Body of pancreas (tissue), 4 donors: ENCODE measurements around the gene RELCH.

Experiments
- POLR2A ChIP-seq, 3 donors: fragments of 450-650 bp; IDR thresholded peaks; one replicate each; pipeline ENCODE4 v1.6.1; 2016; ENCODE audit warnings: antibody characterized with exemption in 3 of 3, mild to moderate bottlenecking in 2 of 3
- TF ChIP-seq, protein P1 (sequence below), 7 experiments: fragments of 450-650 bp in 4 of 7; fragments of 200-600 bp in 3 of 7; sonication (generic) in 3 of 7; IDR thresholded peaks; one replicate each; pipeline ENCODE4 v1.5.1; 2016 to 2019; ENCODE audit warnings: antibody characterized with exemption in 7 of 7

GRCh38 chr18:62264984-62265383, 77.9 kb downstream of the RELCH start:
- TF ChIP-seq, protein P1, sequence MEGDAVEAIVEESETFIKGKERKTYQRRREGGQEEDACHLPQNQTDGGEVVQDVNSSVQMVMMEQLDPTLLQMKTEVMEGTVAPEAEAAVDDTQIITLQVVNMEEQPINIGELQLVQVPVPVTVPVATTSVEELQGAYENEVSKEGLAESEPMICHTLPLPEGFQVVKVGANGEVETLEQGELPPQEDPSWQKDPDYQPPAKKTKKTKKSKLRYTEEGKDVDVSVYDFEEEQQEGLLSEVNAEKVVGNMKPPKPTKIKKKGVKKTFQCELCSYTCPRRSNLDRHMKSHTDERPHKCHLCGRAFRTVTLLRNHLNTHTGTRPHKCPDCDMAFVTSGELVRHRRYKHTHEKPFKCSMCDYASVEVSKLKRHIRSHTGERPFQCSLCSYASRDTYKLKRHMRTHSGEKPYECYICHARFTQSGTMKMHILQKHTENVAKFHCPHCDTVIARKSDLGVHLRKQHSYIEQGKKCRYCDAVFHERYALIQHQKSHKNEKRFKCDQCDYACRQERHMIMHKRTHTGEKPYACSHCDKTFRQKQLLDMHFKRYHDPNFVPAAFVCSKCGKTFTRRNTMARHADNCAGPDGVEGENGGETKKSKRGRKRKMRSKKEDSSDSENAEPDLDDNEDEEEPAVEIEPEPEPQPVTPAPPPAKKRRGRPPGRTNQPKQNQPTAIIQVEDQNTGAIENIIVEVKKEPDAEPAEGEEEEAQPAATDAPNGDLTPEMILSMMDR (IDR thresholded peaks at IDR 0.05): no peak
- TF ChIP-seq POLR2A (IDR thresholded peaks at IDR 0.05): no peak
